ENCODE results near the gene TNNI3K.

The TNNI3K gene

GRCh38 chr1:74504933-74505512 lies 269.8 kb downstream of the TNNI3K start:
- Histone ChIP-seq H2AFZ (ENCODE audit: low read length) (no peak overlapping the region), H3K9me2 (ENCODE audit: low read depth, low read length) (no peaks in the 10 kb centered on the region), H3K4me2 (ENCODE audit: low read length) (no peak overlapping the region)

GRCh38 chr1:74505928-74506710 lies 270.9 kb downstream of the TNNI3K start:
- H2AFZ ChIP-seq (ENCODE audit: low read length), result no peak overlapping the region
- no peaks in the 10 kb centered on the region for H3K79me2 ChIP-seq (ENCODE audit: insufficient read depth, low read length)
- H3K9ac ChIP-seq (ENCODE audit: low read length), result no peak overlapping the region
- H3K27me3 ChIP-seq (ENCODE audit: insufficient read depth, low read length), result no peaks in the 10 kb centered on the region
- no peaks in the 10 kb centered on the region for H3K9me3 ChIP-seq (ENCODE audit: low read length)
- no peak for TF ChIP-seq EZH2 (IDR thresholded peaks at IDR 0.05; ENCODE audit: borderline replicate concordance, low read length)
- no peak for TF ChIP-seq CTCF (IDR thresholded peaks at IDR 0.05; ENCODE audit: low read length)
- no peak overlapping the region for H3K27ac ChIP-seq (ENCODE audit: low read depth, low read length, poor library complexity, severe bottlenecking)
- no peak overlapping the region for H3K4me3 ChIP-seq (ENCODE audit: low read depth, low read length, poor library complexity, severe bottlenecking)
- H3K4me1 ChIP-seq (ENCODE audit: insufficient read depth, low read length, severe bottlenecking), result no peaks in the 10 kb centered on the region
- no peak overlapping the region for H3K4me2 ChIP-seq (ENCODE audit: low read length)
- no peaks in the 10 kb centered on the region for H3K9me2 ChIP-seq (ENCODE audit: low read depth, low read length)
- no peaks in the 10 kb centered on the region for H4K20me1 ChIP-seq (ENCODE audit: insufficient read depth, low read length)
- no peaks in the 10 kb centered on the region for H3F3A ChIP-seq (ENCODE audit: insufficient read depth, low read length)
- no peaks in the 10 kb centered on the region for H3K36me3 ChIP-seq (ENCODE audit: insufficient read depth, low read length)

More at GRCh38 chr1:74504933-74505512, 269.8 kb downstream of the TNNI3K start:
- Histone ChIP-seq H3K4me3 (ENCODE audit: low read depth, low read length, poor library complexity, severe bottlenecking) (no peak overlapping the region), H3K9me3 (ENCODE audit: low read length) (no peaks in the 10 kb centered on the region), H4K20me1 (ENCODE audit: insufficient read depth, low read length) (no peaks in the 10 kb centered on the region), H3K27ac (ENCODE audit: low read depth, low read length, poor library complexity, severe bottlenecking) (no peak overlapping the region), H3K36me3 (ENCODE audit: insufficient read depth, low read length) (no peaks in the 10 kb centered on the region), H3K79me2 (ENCODE audit: insufficient read depth, low read length) (no peaks in the 10 kb centered on the region), H3K9ac (ENCODE audit: low read length) (no peak overlapping the region), H3K4me1 (ENCODE audit: insufficient read depth, low read length, severe bottlenecking) (no peaks in the 10 kb centered on the region), H3F3A (ENCODE audit: insufficient read depth, low read length) (no peaks in the 10 kb centered on the region), H3K27me3 (ENCODE audit: insufficient read depth, low read length) (no peaks in the 10 kb centered on the region)
- TF ChIP-seq CTCF (IDR thresholded peaks at IDR 0.05; ENCODE audit: low read length) (no peak), EZH2 (IDR thresholded peaks at IDR 0.05; ENCODE audit: borderline replicate concordance, low read length) (no peak)

DNA sequence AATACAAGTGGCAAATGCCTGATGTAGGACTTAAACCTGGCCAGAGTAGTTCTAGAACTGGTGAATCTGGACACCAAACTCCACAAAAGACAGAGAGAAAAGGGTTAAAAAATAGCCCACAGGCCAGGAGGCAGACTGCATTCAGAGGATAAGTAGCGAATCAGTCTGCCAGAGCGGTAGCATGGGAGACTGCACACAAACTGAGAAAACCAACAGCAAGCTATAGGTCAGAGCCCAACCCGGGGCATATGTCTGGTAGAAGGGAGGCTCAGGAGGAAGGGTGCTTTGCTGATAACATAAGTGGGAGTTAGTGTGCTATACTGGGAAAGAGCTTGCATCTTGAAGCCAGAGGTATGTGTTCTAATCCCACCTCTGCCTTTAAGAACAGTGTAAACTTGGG lies 273.3 kb downstream of the TNNI3K start:
- Histone ChIP-seq H3K36me3 (ENCODE audit: insufficient read depth, low read length) (no peaks in the 10 kb centered on the region), H3K27me3 (ENCODE audit: insufficient read depth, low read length) (no peaks in the 10 kb centered on the region), H3K4me3 (ENCODE audit: low read depth, low read length, poor library complexity, severe bottlenecking) (no peak overlapping the region), H4K20me1 (ENCODE audit: insufficient read depth, low read length) (no peaks in the 10 kb centered on the region), H2AFZ (ENCODE audit: low read length) (no peak overlapping the region), H3F3A (ENCODE audit: insufficient read depth, low read length) (no peaks in the 10 kb centered on the region), H3K9ac (ENCODE audit: low read length) (no peak overlapping the region), H3K4me2 (ENCODE audit: low read length) (no peak overlapping the region), H3K79me2 (ENCODE audit: insufficient read depth, low read length) (no peaks in the 10 kb centered on the region), H3K4me1 (ENCODE audit: insufficient read depth, low read length, severe bottlenecking) (no peaks in the 10 kb centered on the region), H3K9me2 (ENCODE audit: low read depth, low read length) (no peaks in the 10 kb centered on the region), H3K27ac (ENCODE audit: low read depth, low read length, poor library complexity, severe bottlenecking) (no peak overlapping the region), H3K9me3 (ENCODE audit: low read length) (no peaks in the 10 kb centered on the region)
- no peak for TF ChIP-seq EZH2 (IDR thresholded peaks at IDR 0.05; ENCODE audit: borderline replicate concordance, low read length)
- no peak for TF ChIP-seq CTCF (IDR thresholded peaks at IDR 0.05; ENCODE audit: low read length)

Data from OCI-LY1 (cell line).